HEK293 (cell line): ENCODE data around the gene ZNF687.

Experiments
- CTCF ChIA-PET: fragments of 350-600 bp; formaldehyde crosslinking; extraction: SDS; loops from one replicate; lab custom pipeline; 2021; ENCODE audit warnings: antibody characterized with exemption; lab: Yijun Ruan, JAX
- POLR2A ChIA-PET: fragments of 300-600 bp; formaldehyde crosslinking; extraction: SDS; loops from one replicate; lab custom pipeline; 2020; ENCODE audit warnings: antibody characterized with exemption, inconsistent platforms; lab: Yijun Ruan, JAX
- H3K27ac ChIP-seq: fragments of 200-500 bp; sonication (Bioruptor generic); 2 replicates; pipeline ENCODE4 v1.5.1; 2014; ENCODE audit warnings: low read depth, low read length, control low read depth, inconsistent platforms; ENCODE audit errors: extremely low read depth
- H3K36me3 ChIP-seq, 2 experiments: fragments of 200-500 bp in 1 of 2; sonication (Bioruptor generic) in 1 of 2; 1 replicate in 1 of 2; 2 replicates in 1 of 2; pipeline ENCODE4 v1.5.1; 2014 to 2017; ENCODE audit warnings: inconsistent platforms in 2 of 2, low read length in 2 of 2; ENCODE audit not compliant: control insufficient read depth in 2 of 2, insufficient read depth in 1 of 2
- H3K4me1 ChIP-seq: fragments of 200-500 bp; sonication (Bioruptor generic); 2 replicates; pipeline ENCODE4 v1.5.1; 2014; ENCODE audit warnings: mild to moderate bottlenecking, low read length, inconsistent platforms; ENCODE audit not compliant: control insufficient read depth, insufficient read depth
- H3K4me3 ChIP-seq: 2 replicates; pipeline ENCODE4 v1.5.1; 2011; ENCODE audit warnings: low read depth, mild to moderate bottlenecking, control low read depth, low read length, moderate library complexity
- H3K9me3 ChIP-seq: fragments of 200-500 bp; sonication (Bioruptor generic); 2 replicates; pipeline ENCODE4 v1.5.1; 2014; ENCODE audit warnings: low read depth, low read length, inconsistent platforms; ENCODE audit not compliant: control insufficient read depth, insufficient read depth
- EGR2 ChIP-seq: fragments of 450-650 bp; formaldehyde crosslinking; IDR thresholded peaks from 2 replicates; pipeline ENCODE4 v1.5.1; 2016; ENCODE audit warnings: low read depth, missing biosample characterization, missing genetic modification characterization
- GLI4 ChIP-seq: fragments of 450-650 bp; formaldehyde crosslinking; IDR thresholded peaks from 2 replicates; pipeline ENCODE4 v1.5.1; 2016; ENCODE audit warnings: missing biosample characterization, missing genetic modification characterization
- HIC1 ChIP-seq: fragments of 450-650 bp; formaldehyde crosslinking; IDR thresholded peaks from 2 replicates; pipeline ENCODE4 v1.5.1; 2016; ENCODE audit warnings: missing biosample characterization, missing genetic modification characterization
- IKZF3 ChIP-seq: fragments of 450-650 bp; IDR thresholded peaks from 2 replicates; pipeline ENCODE4 v1.5.0; 2018; ENCODE audit warnings: missing biosample characterization, mild to moderate bottlenecking, missing genetic modification characterization, moderate library complexity
- KLF16 ChIP-seq: fragments of 450-650 bp; formaldehyde crosslinking; IDR thresholded peaks from 2 replicates; pipeline ENCODE4 v1.5.1; 2017; ENCODE audit warnings: missing biosample characterization, missing genetic modification characterization
- KLF7 ChIP-seq: fragments of 450-650 bp; formaldehyde crosslinking; IDR thresholded peaks from 2 replicates; pipeline ENCODE4 v1.5.1; 2016; ENCODE audit warnings: missing biosample characterization, missing genetic modification characterization, borderline replicate concordance
- KLF9 ChIP-seq: fragments of 450-650 bp; formaldehyde crosslinking; IDR thresholded peaks from 2 replicates; pipeline ENCODE4 v1.5.1; 2016; ENCODE audit warnings: missing biosample characterization, missing genetic modification characterization, low read depth
- ZBTB17 ChIP-seq: fragments of 450-650 bp; formaldehyde crosslinking; IDR thresholded peaks from 2 replicates; pipeline ENCODE4 v1.5.1; 2016; ENCODE audit warnings: missing biosample characterization, missing genetic modification characterization
- ZFP37 ChIP-seq: fragments of 450-650 bp; formaldehyde crosslinking; IDR thresholded peaks from 2 replicates; pipeline ENCODE4 v1.5.1; 2016; ENCODE audit warnings: missing biosample characterization, missing genetic modification characterization
- ZIC2 ChIP-seq: fragments of 450-650 bp; formaldehyde crosslinking; IDR thresholded peaks from 2 replicates; pipeline ENCODE4 v1.5.1; 2016; ENCODE audit warnings: missing biosample characterization, missing genetic modification characterization
- ZNF169 ChIP-seq: fragments of 450-650 bp; formaldehyde crosslinking; IDR thresholded peaks from 2 replicates; pipeline ENCODE4 v1.5.1; 2016; ENCODE audit warnings: missing biosample characterization, missing genetic modification characterization
- ZNF2 ChIP-seq: fragments of 450-650 bp; formaldehyde crosslinking; IDR thresholded peaks from 2 replicates; pipeline ENCODE4 v1.5.1; 2016; ENCODE audit warnings: missing biosample characterization, missing genetic modification characterization
- ZNF24 ChIP-seq: fragments of 450-650 bp; formaldehyde crosslinking; IDR thresholded peaks from 2 replicates; pipeline ENCODE4 v1.5.1; 2016; ENCODE audit warnings: missing biosample characterization, missing genetic modification characterization
- ZNF302 ChIP-seq: fragments of 450-650 bp; formaldehyde crosslinking; IDR thresholded peaks from 2 replicates; pipeline ENCODE4 v1.5.1; 2016; ENCODE audit warnings: missing biosample characterization, missing genetic modification characterization, low read depth
- ZNF341 ChIP-seq: fragments of 450-650 bp; formaldehyde crosslinking; IDR thresholded peaks from 2 replicates; pipeline ENCODE4; 2016; ENCODE audit warnings: low read depth, missing biosample characterization, missing genetic modification characterization
- ZNF391 ChIP-seq: fragments of 450-650 bp; formaldehyde crosslinking; IDR thresholded peaks from 2 replicates; pipeline ENCODE4 v1.5.1; 2016; ENCODE audit warnings: low read depth, missing biosample characterization, missing genetic modification characterization, borderline replicate concordance
- ZNF394 ChIP-seq: fragments of 450-650 bp; formaldehyde crosslinking; IDR thresholded peaks from 2 replicates; pipeline ENCODE4 v1.5.1; 2016; ENCODE audit warnings: missing biosample characterization, missing genetic modification characterization, mild to moderate bottlenecking, moderate library complexity, borderline replicate concordance
- ZNF488 ChIP-seq: fragments of 450-650 bp; formaldehyde crosslinking; IDR thresholded peaks from 2 replicates; pipeline ENCODE4 v1.5.1; 2016; ENCODE audit warnings: missing biosample characterization, missing genetic modification characterization
- ZNF501 ChIP-seq: fragments of 450-650 bp; formaldehyde crosslinking; IDR thresholded peaks from 2 replicates; pipeline ENCODE4 v1.5.1; 2016; ENCODE audit warnings: missing biosample characterization, missing genetic modification characterization
- ZNF571 ChIP-seq: fragments of 450-650 bp; formaldehyde crosslinking; IDR thresholded peaks from 2 replicates; pipeline ENCODE4 v1.5.0; 2017; ENCODE audit warnings: missing biosample characterization, missing genetic modification characterization
- ZNF621 ChIP-seq: fragments of 450-650 bp; formaldehyde crosslinking; IDR thresholded peaks from 2 replicates; pipeline ENCODE4 v1.5.1; 2017; ENCODE audit warnings: missing biosample characterization, missing genetic modification characterization
- ZNF639 ChIP-seq: fragments of 450-650 bp; formaldehyde crosslinking; IDR thresholded peaks from 2 replicates; pipeline ENCODE4 v1.5.1; 2016; ENCODE audit warnings: missing biosample characterization, missing genetic modification characterization
- ZNF645 ChIP-seq: fragments of 450-650 bp; formaldehyde crosslinking; IDR thresholded peaks from 2 replicates; pipeline ENCODE4; 2016; ENCODE audit warnings: missing biosample characterization, missing genetic modification characterization
- ZNF658 ChIP-seq: fragments of 450-650 bp; formaldehyde crosslinking; IDR thresholded peaks from 2 replicates; pipeline ENCODE4; 2016; ENCODE audit warnings: missing biosample characterization, missing genetic modification characterization
- ZNF664 ChIP-seq: fragments of 450-650 bp; formaldehyde crosslinking; IDR thresholded peaks from 2 replicates; pipeline ENCODE4 v1.5.1; 2016; ENCODE audit warnings: missing biosample characterization, missing genetic modification characterization
- ZNF677 ChIP-seq: fragments of 450-650 bp; IDR thresholded peaks from 2 replicates; pipeline ENCODE4 v1.5.0; 2018; ENCODE audit warnings: missing biosample characterization, mild to moderate bottlenecking, missing genetic modification characterization, moderate library complexity
- ZNF692 ChIP-seq: fragments of 450-650 bp; formaldehyde crosslinking; IDR thresholded peaks from 2 replicates; pipeline ENCODE4 v1.5.1; 2016; ENCODE audit warnings: missing biosample characterization, missing genetic modification characterization
- ZNF776 ChIP-seq: fragments of 450-650 bp; formaldehyde crosslinking; IDR thresholded peaks from 2 replicates; pipeline ENCODE4 v1.5.0; 2017; ENCODE audit warnings: missing biosample characterization, missing genetic modification characterization, borderline replicate concordance
- ZNF837 ChIP-seq: fragments of 450-650 bp; formaldehyde crosslinking; IDR thresholded peaks from 2 replicates; pipeline ENCODE4 v1.5.1; 2016; ENCODE audit warnings: missing biosample characterization, missing genetic modification characterization
- ZNF843 ChIP-seq: fragments of 450-650 bp; formaldehyde crosslinking; IDR thresholded peaks from 2 replicates; pipeline ENCODE4 v1.5.1; 2016; ENCODE audit warnings: missing biosample characterization, missing genetic modification characterization
- ZSCAN30 ChIP-seq: fragments of 450-650 bp; IDR thresholded peaks from 2 replicates; pipeline ENCODE4 v1.5.1; 2018; ENCODE audit warnings: missing biosample characterization, mild to moderate bottlenecking, missing genetic modification characterization, moderate library complexity

Gene ZNF687

GRCh38 chr1:151281969-151282882, at the start of gene ZNF687:
Gene ZNF687, plus strand, starts transcription at chr1:151282299. Its CDS starts 3,993 bp downstream, at chr1:151286292.
- ChIA-PET POLR2A (interaction anchor here (0.6 to 2.8 kb wide), 37 partner anchors 7 to 710 kb away, joined by 3 to 24 read pairs (median 4); partner anchors contain the start of genes MRPL9, PI4KB, PIP5K1A and PSMB4), CTCF (interaction anchor here (0.7 to 2.9 kb wide), 9 partner anchors 19 to 554 kb away, joined by 3 to 9 read pairs (median 4); partner anchors contain the start of gene PI4KB)
- peak within 1 kb of the TSS; percentile 77 for H3K4me3 ChIP-seq
- H3K9me3 ChIP-seq: no peaks in the 10 kb centered on the region
- H3K36me3 ChIP-seq: peaks cover 0 to 31% of the 10 kb centered on the region in 2 experiments; a peak in 2 of 3 replicates
- no peaks in the 10 kb centered on the region for H3K4me1 ChIP-seq
- peak within 1 kb of the TSS; percentile 90 for H3K27ac ChIP-seq
- no peak for TF ChIP-seq ZNF837
- TF ChIP-seq ZNF843 (tag by site-specific recombination): peak; percentile 12; the same call in 1 of the 2 replicates
- TF ChIP-seq ZNF658 (tag by site-specific recombination): no peak
- TF ChIP-seq ZNF391 (tag by site-specific recombination): peak; percentile 54; the same call in 1 of the 2 replicates
- TF ChIP-seq ZNF664 (tag by site-specific recombination): no peak
- TF ChIP-seq ZNF394: peak; percentile 100
- TF ChIP-seq ZNF776 (tag by site-specific recombination): no peak
- TF ChIP-seq ZNF341 (tag by site-specific recombination): peak; percentile 100
- TF ChIP-seq KLF16 (tag by site-specific recombination): peak; percentile 90
- peak; percentile 44 for TF ChIP-seq ZIC2
- TF ChIP-seq ZBTB17 (tag by site-specific recombination): peak; percentile 97
- TF ChIP-seq ZNF645 (tag by site-specific recombination): no peak
- TF ChIP-seq ZNF677 (tag by site-specific recombination): no peak
- peak; percentile 17; the same call in 1 of the 2 replicates for TF ChIP-seq ZNF692
- TF ChIP-seq ZNF501 (tag by site-specific recombination): 0 out of 2 replicates have a peak, but pooled peaks have one; percentile 48
- no peak for TF ChIP-seq ZNF621 (tag by site-specific recombination)
- peak; percentile 41; the same call in 1 of the 2 replicates for TF ChIP-seq ZFP37 (tag by site-specific recombination)
- peak; percentile 46; the same call in 1 of the 2 replicates for TF ChIP-seq IKZF3 (tag by site-specific recombination)
- peak; percentile 74; the same call in 1 of the 2 replicates for TF ChIP-seq KLF7 (tag by site-specific recombination)
- no peak for TF ChIP-seq GLI4 (tag by site-specific recombination)
- TF ChIP-seq ZNF302 (tag by site-specific recombination): no peak
- TF ChIP-seq ZNF2 (tag by site-specific recombination): no peak
- no peak; the same call in 1 of the 2 replicates for TF ChIP-seq HIC1 (tag by site-specific recombination)
- peak; percentile 57; the same call in 1 of the 2 replicates for TF ChIP-seq ZNF24 (tag by site-specific recombination)
- TF ChIP-seq ZSCAN30: peak; percentile 80
- TF ChIP-seq EGR2: peak; percentile 62
- TF ChIP-seq ZNF169 (tag by site-specific recombination): no peak
- TF ChIP-seq ZNF571 (tag by site-specific recombination): no peak
- peak; percentile 80 for TF ChIP-seq KLF9 (tag by site-specific recombination)
- no peak for TF ChIP-seq ZNF488 (tag by site-specific recombination)
- peak; percentile 50; the same call in 1 of the 2 replicates for TF ChIP-seq ZNF639 (tag by site-specific recombination)
